Measurements from ENCODE around the gene CASK.
"Not testable (repeated sequence)": the region's sequence is repeated elsewhere in the genome, so short reads cannot be mapped to it uniquely, and the experiment has no call there.

The CASK gene

GRCh38 chrX:41515376-41515775 lies 408.0 kb downstream of the CASK start:
- DNase-seq (ENCODE audit: low spot score), result no peak

- no peak for DNase-seq (ENCODE audit: low spot score)
These were observed 409.2 kb downstream of the CASK start for GRCh38 chrX:41514179-41514578.

DNA sequence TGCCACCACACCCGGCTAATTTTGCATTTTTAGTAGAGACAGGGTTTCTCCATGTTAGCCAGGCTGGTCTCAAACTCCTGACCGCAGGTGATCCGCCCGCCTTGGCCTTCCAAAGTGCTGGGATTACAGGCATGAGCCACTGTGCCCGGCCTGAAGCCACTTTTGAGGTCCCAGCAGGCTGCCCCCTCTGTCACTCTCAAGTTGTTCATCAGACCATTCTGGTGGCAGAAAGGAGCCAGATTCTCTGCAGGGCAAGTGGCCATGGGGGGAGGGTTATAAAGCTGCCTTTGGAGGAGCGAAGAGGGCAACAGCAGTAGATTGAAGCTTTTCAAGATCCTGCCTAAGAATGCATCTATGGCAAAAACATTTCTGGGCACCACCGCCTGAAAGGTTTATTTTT lies 410.5 kb downstream of the CASK start:
- DNase-seq (ENCODE audit: low spot score), result not testable (repeated sequence)

- DNase-seq (ENCODE audit: low spot score), result no peak
These were observed 411.0 kb downstream of the CASK start for GRCh38 chrX:41512394-41512793.

DNA sequence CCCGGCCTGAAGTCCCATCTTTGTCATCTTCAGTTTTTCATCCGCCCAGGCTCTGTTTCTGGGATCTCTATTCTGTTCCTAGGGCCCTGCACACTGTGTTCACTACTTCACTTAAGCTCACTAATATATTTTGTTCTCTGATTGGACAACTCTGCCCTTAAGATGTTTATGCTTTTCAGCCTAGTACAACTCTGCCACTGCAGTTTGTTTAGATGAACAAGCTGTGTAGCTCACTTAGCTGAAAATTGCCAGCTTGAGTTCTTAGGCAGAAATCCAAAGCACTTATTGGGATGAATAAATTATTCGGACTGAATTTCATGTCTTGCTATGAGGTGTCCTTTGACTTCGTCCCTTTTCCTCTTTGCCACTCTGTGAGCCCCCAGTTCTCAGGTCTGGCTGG lies 415.4 kb downstream of the CASK start:
- DNase-seq (ENCODE audit: low spot score), result no peak

DNA sequence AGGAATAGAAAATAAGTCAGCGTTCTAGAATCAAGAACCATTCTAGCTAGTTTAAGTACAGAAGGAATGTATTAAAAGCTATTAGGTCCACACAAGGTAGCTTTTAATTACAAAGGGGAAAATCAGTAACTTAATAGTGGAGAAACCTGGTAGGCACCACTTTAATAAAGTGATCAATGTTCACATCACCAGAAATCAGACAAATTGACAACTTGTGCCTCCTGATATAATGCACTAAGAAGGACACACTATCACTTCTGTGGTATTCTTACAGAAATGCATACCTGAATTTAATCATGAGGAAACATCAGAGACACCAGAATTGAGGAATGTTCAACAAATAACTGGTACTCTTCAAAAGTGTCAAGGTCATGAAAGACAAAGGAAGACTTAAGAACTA lies 421.4 kb downstream of the CASK start:
- DNase-seq (ENCODE audit: low spot score), result no peak

DNA sequence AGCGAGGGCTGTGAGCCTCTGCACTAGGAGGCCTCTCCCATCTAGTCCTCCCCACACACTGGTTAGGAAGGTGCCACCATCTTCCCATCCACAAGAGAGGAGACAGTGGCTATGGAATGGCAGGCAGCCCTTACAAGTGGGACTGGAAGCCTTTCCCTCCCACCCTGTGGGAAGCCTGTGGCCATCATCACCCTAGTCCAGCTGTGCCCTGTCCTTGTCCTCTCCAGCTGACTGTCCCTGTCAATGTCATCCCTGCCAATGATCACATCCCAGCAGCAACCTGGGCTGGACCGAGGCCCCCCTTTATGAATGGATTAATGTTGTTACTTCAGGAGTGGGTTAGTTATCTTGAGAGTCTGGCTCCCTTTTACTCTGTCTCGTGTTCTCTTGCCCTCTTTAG lies 423.4 kb downstream of the CASK start:
- no peak for DNase-seq (ENCODE audit: low spot score)

- no peak for DNase-seq (ENCODE audit: low spot score)
These were observed 424.2 kb downstream of the CASK start for GRCh38 chrX:41499195-41499594.

DNA sequence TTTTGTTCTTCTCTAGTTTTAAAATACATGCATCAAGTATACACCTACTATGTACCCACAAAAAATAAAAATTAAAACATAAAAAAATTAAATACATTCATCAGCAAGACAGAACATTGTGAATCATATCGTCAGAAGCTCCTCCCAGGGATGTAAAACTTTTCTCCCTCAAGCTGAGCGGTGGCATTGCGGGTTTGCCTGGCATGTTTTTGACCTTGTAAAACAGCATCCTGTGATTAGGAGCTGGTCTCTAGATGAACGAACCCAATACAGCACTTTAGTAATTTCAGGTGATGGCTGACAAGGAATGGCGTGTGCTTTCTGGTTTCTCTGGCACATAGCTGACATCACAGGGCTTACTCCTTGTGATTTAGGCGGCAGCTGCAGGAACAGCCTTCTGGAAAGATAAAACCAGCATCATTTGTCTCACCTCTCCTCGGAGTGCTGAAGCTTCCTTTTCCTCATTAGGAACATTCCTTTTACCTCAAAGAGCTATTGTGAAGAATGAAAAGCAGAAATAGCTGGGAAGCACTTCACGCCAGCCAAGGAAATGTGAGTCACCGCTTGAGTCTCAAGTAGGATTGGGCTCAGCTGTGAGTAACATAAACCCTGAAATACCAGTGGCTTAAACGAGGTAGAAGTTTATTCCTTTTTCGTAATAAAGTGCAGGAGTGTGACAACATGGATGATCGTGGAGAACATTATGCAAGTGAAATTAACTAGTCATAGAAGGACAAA lies 431.9 kb downstream of the CASK start:
- no peak for DNase-seq (ENCODE audit: low spot score)

DNA sequence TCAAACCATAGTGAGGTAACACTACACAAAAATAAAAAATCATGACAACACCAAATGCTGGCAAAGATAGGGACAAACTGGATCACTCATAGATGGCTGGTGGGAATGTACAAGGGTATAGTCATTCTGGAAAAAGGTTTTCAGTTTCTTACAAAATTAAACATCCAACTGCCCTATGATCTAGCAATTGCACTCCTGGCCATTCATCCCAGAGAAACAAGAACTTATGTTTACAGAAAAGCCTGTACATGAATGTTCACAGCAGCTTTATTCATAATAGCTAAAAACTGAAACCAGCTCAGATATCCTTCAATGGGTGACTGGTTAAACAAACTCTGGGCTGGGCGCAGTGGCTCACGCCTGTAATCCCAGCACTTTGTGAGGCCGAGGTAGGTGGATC lies 432.9 kb downstream of the CASK start:
- no peak for DNase-seq (ENCODE audit: low spot score)

GRCh38 chrX:41482154-41482850 lies 441.1 kb downstream of the CASK start:
- DNase-seq (ENCODE audit: low spot score), result no peak

- DNase-seq (ENCODE audit: low spot score), result no peak
These were observed 441.9 kb downstream of the CASK start for GRCh38 chrX:41481264-41482109.

DNA sequence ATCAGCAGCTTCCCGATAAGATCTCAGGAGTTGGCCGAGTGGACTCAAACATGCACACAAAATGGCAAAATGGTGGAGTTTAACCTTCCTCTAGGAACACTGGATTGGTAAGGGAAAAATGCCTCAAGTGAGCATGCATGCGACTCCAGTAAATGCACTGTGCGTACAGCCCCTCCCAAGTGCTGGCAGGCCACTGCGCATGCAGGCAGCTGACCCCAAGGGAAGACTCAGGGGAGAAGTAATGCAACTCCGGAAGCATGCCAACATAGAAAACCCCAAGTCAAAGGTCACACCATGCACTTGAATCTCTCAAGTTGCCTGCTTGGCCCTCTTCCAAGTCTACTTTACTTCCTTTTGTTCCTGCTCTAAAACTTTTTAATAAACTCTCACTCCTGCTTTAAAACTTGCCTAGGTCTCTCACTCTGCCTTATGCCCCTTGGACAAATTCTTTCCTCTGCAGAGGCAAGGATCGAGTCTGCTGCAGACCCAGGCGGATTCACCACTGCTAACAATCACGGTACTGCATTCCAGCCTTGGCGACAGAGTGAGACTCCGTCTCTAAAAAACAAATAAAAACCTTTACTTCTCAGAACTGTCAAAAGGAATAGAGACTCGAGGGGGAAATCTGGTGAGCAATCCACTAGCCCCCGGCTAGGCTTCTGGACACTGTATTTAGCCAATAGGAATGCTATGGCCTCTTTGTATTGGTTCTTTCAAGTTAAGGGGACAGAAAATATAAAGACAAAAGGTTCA lies 442.7 kb downstream of the CASK start:
- no peak for DNase-seq (ENCODE audit: low spot score)

DNA sequence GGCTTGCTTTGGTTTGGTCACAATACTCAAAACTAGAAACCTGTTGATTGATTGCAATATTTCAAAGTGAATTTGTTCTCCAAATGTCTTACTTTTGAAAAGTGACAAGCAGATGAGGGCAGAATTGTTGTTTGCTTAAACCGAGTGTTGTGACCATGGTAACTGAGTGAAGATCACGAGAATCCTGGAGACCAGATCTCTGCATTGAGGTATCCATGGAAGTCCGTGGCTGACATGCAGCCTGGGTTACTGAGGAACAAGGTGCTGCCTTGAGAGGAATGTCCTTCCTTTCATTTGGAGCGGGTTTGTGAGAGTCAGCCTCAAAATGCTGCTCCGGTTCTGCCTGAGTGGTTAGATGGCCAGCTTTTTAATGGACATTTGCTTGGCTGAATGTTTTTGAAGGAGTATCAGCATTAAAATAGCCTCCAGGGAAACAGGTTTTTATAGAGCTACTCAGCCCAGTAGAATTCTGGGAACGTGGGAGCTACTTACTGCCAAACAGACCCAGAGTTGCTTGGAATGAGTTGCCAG lies 444.9 kb downstream of the CASK start:
- DNase-seq (ENCODE audit: low spot score), result no peak

DNA sequence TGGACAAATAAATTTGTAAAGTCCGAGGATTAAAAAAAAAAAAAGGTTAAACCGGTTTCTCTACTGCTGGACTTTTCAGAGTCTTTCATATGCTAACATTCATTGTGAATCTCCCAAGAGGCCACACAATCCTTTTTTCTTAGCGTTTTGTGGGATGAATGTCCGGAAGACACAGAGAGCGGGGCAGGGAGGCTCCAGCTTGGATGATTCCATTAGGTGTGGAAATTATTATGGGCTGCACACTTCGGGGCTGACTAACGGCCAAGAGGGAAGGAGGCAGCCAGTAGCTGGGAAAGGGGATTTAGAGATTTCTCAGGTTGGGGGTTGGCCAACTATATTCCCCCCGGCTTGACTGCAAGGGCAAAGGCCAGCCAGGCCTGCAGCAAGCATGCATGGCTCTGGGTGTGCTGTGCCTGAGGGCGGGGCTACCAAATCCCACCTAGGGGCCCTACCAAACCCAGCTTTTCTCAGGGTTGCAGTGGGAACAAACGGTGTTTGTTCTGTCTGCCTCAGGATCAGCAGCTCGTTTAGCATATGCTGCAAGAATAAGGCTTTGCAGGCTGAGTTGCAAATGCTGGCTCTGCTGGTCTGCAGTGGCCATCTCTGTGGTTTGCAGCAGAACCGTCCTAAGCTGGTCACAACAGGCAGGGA lies 447.6 kb downstream of the CASK start:
- DNase-seq (ENCODE audit: low spot score), result no peak

- no peak for DNase-seq (ENCODE audit: low spot score)
These were observed 448.2 kb downstream of the CASK start for GRCh38 chrX:41475191-41475590.

- DNase-seq (ENCODE audit: low spot score), result no peak
These were observed 448.6 kb downstream of the CASK start for GRCh38 chrX:41474726-41475100.

DNA sequence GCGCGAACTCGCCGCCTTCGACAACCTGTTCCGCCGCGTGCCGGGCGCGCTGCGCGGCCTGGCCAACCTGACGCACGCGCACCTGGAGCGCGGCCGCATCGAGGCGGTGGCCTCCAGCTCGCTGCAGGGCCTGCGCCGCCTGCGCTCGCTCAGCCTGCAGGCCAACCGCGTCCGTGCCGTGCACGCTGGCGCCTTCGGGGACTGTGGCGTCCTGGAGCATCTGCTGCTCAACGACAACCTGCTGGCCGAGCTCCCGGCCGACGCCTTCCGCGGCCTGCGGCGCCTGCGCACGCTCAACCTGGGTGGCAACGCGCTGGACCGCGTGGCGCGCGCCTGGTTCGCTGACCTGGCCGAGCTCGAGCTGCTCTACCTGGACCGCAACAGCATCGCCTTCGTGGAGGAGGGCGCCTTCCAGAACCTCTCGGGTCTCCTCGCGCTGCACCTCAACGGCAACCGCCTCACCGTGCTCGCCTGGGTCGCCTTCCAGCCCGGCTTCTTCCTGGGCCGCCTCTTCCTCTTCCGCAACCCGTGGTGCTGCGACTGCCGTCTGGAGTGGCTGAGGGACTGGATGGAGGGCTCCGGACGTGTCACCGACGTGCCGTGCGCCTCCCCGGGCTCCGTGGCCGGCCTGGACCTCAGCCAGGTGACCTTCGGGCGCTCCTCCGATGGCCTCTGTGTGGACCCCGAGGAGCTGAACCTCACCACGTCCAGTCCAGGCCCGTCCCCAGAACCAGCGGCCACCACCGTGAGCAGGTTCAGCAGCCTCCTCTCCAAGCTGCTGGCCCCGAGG lies 449.2 kb downstream of the CASK start:
- no peak for DNase-seq (ENCODE audit: low spot score)

DNA sequence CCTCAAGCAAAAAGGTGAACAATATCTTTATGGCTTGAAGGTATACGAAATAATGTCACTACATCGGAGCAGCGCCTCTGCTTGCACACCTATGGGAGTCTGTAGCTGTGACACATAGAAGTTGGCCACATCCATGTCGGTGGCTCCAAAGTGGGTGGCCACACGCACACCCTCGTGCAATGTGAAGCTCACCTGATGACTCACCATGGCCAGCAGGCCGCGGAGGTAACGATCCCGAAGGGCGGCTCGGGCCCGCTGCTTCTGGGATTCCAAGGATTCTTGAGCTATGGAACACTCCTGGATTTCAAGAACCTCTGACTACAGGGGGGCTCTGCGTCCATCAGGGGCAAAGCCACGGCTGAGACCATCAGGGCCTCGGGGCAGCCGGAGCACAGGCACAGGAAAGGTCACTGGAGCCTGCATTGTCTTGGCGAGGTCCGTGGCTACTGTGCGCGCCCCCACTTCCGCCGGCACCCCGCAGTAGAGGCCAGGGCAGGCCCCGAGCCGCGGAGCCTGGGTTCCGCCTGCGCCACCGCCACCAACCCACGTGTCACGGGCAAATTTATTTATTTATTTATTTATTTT lies 451.0 kb downstream of the CASK start:
- DNase-seq (ENCODE audit: low spot score), result peak; percentile 64

- DNase-seq (ENCODE audit: low spot score), result no peak
These were observed 451.6 kb downstream of the CASK start for GRCh38 chrX:41471786-41472185.

All from SW480 (cell line).